ENCODE data around the gene PHYH.
"Not testable (repeated sequence)": the region's sequence is repeated elsewhere in the genome, so short reads cannot be mapped to it uniquely, and the experiment has no call there.

PHYH gene

DNA sequence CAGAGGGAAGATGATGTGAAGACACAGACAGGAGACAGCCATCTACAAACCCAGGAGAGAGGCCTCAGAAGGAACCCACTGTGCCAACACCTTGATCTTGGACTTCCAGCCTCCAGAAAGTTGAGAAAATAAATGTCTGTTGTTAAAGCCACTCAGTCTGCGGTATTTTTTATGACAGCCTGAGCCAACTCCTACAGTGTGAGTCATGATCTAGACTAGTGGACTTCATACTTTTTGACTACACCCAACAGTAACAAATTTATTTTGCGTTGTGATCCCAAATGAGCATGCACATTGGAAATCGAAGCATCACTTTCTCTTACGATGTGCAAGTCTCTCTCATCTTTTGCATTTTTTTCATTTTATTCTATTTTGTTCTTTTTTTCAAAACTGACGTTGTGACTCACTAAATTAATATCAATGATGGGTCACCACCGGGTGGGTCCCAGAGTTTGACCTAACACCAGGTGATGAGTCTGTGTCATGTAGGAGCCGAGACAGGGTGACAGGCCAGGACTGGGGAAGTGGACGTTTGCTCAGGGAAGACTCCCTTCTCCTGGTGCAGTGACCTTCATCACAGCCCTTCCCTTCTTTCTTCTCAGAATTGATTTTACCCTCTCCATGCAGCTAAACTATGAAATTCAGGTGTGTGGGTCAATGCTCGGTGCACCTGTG, 28.9 kb downstream of the PHYH start:
- no peak for DNase-seq

DNA sequence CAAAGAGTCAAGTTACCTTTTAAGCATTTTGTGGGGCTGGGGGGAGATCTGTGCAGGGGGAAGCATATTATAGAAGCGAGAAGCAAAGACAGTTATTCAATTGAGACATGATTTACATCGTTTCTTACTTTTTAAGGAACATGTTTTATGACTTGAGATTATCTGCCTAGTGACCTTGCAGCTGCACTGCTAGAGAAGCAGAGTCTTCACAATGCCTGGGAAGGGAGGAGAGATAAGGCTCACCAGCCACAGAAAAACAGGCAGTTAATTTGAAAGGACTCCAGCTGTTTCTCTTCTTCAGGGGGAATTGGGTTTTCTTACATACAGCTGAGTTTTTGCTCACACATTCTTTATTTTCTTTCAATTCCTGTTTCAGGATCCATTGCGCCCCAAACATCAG, 31.0 kb downstream of the PHYH start:
- DNase-seq = no peak

DNA sequence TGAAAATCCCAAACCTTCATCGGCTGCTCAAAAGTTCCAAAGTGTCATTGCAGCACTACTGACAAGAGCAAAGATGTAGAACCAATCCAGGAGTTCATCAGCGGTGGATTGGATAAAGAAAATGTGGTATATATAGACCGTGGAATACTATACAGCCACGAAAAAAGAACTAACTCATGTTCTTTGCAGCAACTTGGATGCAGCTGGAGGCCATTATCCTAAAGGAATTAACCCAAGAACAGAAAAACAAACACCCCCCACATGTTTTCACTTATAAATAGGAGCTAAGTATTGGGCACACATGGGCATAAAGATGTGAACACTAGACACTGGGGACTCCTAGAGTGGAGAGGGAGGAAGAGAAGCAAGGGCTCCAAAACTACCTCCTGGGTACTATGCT, 31.6 kb downstream of the PHYH start:
- no peak for DNase-seq

DNA sequence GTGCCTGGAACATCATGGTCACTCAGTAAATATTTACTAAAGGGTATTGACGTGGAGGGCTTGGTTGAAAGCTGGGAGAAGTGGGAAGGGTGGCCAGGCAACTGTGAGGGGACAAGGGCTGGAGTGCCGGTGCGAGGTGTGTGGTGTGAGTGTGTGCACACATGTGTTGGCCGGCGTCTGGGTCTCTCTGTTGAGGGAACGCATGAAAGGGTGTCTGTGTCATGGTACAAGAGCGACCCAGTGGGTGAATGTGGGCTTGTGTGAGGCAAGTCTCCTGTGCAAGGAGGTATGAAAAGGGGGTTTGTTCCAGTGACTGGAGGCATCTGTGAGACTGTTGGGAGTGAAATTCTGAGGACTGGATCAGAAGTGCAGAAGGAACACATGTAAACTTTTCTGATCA, 36.3 kb downstream of the PHYH start:
- DNase-seq = no peak

DNA sequence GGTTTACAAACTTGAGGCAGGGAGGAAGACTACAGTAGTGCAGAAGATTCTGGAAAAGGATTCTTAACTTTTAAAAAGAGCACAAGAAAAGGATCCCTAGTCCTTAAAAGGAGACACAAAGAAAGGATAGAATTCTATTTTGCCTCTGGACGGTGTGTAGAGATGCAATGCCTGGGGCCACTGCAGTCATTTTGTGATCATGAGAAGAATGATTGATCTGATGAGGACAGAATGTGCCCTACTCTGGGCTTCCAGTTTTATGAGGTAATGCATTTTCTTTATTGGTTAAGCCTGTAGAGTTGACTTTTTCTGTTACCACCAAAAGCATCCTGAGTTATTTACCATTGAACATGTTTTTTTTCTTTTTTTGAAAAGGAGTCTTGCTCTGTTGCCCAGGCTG, 37.4 kb downstream of the PHYH start:
- DNase-seq = no peak

DNA sequence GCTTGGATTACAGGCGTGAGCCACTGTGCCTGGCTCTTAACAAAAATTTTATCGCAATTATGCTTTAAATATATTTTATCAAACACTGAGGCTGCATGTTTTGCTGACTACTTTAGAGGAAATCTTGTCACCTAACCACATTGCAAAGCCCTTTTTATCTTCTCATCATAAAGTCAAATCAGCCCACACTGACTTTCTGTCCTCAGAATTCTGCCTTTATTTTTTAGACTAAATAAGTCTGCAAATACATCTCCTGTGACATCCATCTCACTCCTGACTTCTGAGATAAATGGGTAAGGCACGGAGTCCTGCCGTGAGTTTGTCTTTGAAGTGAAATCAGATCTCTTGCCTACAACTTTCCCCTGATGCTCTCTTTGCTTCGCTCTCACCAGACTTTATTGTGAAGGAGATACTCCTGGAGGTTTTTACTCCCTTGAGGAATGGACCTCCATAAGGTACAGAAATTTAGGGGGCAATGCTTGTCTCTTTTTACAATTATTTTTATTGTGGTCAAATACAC, 42.2 kb downstream of the PHYH start:
- DNase-seq = no peak

DNA sequence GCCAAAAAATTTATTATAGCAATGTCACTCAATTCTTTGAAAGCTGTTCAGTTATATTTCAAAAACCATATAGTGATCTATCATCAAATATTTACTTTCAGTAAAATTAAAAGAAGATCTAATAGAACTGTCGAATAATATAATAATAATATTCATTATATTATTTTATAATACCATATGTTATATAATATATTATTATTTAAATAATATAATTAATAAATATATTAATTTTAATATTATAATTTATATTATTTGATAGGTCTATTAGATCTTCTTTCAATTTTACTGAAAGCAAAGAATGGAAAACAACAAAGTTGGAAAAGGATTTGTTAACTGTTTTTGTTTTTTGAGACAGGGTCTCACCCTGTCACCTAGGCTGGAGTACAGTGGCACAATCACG, 43.2 kb downstream of the PHYH start:
- no peak for DNase-seq

DNA sequence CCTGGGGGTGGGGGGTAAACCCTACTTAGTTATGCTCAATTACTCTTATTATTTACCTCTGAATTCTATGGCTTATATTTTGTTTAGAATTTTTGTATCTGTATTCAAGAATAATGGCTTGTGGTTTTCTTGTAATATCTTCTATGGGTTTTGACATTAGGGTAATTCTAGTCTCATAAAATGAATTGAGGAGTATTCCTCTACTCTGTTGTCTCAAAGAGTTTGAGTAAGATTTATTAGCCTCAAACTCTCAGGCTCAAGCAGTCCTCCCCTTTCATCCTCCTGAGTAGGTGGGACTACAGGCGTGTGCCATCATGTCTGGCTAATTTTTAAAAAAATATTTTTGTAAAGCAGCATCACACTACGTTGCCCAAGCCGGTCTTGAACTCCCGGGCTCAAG, 46.1 kb downstream of the PHYH start:
- DNase-seq = no peak

DNA sequence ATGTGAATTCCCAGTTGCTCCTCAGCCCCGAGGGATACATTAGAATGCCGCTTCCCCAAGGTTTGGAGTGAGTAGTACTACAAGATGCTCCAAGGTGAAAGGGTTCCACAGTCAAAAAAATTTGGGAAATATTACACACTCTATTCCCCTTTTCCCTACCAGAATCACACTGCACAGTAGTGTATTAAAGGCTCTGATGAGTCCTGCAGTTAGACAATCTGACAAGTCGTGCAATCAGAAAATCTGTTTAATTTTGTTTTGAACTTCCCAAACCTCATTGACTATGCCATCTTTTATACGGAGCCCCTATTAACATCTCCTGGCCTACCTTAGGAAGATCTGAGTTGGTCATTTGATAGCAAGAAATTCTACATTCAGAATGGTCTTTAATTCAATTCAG, 52.1 kb downstream of the PHYH start:
- DNase-seq = no peak

DNA sequence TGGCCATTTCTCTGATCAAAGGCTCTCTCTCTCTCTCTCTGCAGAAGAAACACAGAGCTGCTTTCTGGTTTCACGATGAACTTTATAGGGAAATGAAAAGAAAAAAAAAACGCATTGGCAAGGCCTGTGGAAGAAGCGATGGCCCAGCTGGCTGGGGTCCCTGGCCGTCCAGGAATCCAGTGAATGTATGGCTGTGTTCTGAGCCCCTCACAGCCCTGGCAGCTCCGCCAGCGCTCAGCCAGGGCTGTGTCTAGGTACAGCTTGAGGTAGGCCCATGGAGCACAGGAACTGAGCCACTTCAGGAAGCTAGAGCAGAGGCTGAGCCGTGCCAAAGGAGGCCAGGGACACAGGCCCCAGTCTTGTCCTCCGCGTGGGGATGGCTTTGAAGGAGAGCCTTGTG, 52.6 kb downstream of the PHYH start:
- DNase-seq = no peak

DNA sequence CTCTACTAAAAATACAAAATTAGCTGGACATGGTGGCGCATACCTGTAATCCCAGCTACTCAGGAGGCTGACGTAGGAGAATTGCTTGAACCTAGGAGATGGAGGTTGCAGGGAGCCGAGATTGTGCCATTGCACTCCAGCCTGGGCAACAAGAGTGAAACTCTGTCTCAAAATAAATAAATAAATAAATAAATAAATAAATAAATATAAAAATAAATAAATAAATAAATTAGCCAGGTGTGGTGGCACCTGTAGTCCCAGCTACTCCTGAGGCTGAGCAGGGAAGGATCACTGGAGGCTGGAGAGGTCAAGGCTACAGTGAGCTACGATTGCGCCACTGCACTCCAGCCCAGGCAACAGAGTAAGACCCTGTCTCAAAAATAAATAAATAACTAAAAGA, 57.6 kb downstream of the PHYH start:
- not testable (repeated sequence) for DNase-seq

DNA sequence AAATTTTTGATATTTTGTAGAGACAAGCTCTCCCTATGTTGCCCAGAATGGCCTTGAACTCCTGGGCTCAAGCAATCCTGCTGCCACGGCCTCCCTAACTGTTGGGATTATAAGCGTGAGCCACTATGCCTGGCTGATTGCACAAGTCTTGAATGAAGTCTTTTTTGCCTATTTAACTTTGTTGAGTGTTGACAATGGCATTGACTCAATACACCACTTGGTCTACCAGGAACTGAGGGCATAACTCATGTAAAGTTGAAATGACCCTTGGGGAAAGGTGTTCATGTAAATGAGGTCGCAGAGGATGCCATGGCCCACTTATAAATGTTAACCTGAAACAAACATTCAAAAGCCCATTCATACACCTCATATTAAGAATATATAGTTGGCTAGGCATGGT, 58.3 kb downstream of the PHYH start:
- no peak for DNase-seq

DNA sequence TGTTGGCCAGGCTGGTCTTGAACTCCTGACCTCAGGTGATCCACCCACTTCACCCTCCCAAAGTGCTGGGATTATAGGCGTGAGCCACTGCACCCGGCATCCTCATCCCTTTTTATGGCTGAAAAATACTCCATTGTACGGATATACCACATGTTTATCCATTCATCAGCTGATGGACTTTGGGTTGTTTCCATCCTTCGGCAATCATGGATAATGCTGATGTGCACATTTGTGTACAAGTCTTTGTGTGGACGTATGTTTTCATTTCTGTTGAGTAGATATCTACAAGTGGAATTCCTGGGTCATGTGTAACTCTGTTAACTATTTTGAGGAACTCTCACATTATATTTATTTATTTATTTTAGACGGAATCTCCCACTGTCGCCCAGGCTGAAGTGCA, 59.9 kb downstream of the PHYH start:
- no peak for DNase-seq

DNA sequence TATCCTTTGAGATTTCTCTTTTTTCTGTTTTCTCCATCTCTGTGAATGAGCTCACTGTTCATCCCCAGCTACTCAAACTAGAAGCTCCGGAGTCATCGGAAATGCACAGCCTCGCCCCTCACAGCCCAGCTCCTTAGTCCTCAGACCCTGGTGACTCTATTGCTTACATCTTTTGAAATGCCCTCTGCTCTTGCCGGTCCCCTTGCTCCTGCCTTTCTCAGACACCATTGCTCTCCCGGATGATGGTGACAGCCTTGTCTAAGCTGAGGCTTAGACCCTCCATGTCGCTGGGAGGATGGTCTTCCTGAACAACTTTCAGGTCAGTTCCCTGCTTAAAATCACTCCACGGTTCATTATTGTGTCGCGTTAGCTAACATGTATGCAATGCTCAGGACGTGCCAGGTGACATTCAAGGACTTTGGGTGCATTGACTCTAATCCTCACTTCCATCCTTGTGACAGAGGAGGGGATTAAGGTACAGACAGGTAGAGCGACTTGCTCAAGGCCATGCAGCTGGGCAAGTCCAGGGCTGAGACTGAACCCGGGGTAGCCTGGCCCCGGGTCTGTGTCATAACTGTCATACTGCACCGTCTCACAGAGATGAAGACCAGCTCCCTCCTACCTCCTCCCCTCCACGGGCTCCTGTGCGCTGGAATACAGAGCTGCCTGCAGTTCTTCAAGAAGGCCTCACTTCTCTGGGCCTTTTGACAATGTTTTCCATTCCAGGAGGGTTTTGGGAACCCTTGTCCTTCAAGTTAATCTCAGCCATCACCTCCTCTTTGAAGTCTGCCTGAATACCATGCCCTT, 61.4 kb downstream of the PHYH start:
- no peak for DNase-seq

DNA sequence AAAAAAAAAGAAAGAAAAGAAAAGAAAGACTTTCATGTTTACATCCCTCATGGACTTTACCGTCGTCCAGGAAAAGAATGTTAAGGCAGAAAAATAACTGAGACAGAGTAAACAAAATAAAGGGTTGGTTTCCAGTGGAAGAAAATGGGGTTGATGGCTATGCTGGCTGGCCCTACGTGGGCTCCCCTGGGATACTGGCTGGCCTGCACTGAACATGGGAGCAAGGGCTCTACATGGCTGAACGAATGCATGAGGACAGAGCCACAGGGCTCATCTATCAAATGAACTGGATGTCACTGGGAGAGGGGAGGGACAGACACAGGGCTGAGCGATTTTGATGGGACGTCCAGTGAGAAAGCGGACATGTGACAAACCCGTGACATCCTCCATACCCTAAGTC, 63.2 kb downstream of the PHYH start:
- DNase-seq = no peak

DNA sequence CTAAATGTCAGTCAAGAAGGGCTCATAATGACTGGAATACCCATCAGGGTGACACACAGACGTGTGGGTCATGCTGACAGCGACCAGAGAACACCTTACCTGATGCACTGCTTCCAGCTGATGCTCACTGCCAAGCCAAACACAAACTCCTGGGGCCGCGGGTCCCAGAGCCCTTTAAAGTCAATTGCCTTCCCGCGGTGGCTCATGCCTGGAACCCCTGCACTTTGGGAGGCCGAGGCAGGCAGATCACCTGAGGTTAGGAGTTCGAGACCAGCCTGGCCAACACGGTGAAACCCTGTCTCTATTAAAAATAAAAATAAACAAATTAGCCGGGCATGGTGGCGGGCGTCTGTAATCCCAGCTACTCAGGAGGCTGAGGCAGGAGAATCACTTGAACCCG, 65.1 kb downstream of the PHYH start:
- DNase-seq = not testable (repeated sequence)

DNA sequence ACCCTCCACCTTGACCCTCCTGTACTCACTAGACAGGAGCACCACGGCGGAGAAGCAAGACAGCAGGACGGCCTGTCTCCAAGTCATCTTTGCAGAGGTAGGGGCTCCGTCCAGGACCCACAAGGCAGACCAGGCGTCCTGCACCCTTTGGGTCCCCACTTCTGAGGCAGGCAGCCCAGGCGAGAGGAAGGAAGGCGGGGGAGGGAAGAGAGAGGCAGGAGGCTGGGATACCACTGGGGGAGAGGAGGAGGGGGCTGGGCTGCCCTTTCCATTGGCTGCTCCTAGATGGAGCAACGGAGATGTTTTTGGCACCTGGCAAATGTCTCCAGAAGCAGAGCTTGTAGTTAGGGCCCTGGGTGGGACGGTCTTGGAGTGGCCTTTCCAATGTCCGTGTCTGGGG, 65.7 kb downstream of the PHYH start, which contains the start of gene UCMA:
Gene UCMA (minus strand): TSS at position 203 of the 400 bp plus-strand sequence. CDS start 116 bp downstream, at position 87.
- no peak for DNase-seq

DNA sequence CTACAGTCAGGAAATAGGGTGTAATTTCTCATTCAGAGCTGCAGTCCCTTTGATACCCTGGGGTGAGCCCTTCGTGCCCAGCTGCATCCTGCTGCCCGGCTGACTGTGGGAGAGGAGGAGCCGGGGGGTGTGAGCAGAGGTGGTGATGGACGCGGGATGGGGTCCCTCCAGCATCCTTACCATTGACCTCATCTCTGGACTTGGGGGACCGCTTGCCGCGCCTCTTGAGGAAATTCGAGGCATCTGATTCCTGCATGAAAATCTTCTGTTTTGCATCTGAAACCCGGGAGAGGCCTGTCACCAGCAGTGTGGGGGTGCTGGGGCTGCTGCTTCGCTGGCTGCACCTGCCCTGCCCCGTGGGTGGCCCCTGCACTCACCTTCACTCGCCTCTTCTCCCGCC, 66.5 kb downstream of the PHYH start:
- DNase-seq = no peak

DNA sequence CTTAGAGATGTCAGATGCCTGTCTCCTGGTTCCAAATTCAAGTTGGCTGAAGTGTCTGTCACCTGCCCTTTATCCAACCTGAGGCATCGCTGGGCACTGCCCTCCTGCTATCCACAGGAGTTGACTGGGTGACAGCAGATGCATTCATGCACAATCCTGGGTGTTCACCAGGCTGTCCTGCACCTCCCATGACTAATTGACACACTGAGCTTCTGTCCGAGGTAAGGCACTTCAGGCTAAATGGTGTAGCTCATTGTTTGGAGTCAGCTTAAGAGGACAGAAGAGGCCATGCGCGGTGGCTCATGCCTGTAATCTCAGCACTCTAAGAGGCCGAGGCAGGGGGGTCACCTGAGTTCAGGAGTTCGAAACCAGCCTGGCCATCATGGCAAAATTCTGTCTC, 68.1 kb downstream of the PHYH start:
- no peak for DNase-seq

DNA sequence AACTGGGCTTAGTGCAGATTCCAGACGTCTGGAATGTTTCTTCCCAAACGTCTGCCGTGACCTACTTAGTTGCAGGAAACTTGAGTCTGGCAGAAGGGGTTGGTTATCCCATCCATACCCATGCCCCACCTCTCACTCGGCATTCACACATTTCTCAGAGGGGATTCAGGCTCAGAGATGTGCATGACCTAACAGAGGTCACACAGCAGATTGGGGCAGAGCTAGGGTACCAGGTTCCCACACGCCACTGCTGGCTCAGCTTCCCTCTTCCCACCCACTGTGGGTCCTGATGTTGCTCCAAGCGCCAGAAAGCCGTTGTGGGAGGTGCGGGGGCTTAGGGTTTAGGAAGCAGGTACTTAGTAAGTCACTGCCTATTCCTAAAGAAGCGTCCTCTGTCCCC, 68.7 kb downstream of the PHYH start:
- DNase-seq = no peak
